Body of pancreas (tissue), 4 donors: ENCODE data around the gene SLMAP. TPM values are rescaled to one million over a fixed set of nuclear protein-coding genes. Genes with fewer than 3 reads are reported as not detected.

Source experiments
- ATAC-seq: fragments of 150-250 bp; one replicate; pipeline ENCODE4 v1.9.1; 2016
- DNase-seq, 4 donors: peaks; one replicate each; pipeline ENCODE4 v3.0.0-alpha.2; 2019
- H3K27ac ChIP-seq, 4 donors: fragments of 200-600 bp; sonication (generic); 1 replicate in 3 of 4; 2 replicates in 1 of 4; pipeline versions ENCODE4 v1.5.1 to v1.6.1; 2016 to 2019; ENCODE audit warnings: mild to moderate bottlenecking in 1 of 4, mixed read lengths in 1 of 4, moderate library complexity in 1 of 4
- H3K27me3 ChIP-seq, 2 donors: fragments of 200-600 bp; sonication (generic); one replicate each; pipeline ENCODE4 v1.6.0; 2016; ENCODE audit warnings: mild to moderate bottlenecking in 1 of 2
- H3K36me3 ChIP-seq, 2 donors: fragments of 200-600 bp; sonication (generic); replicated peaks in 1 of 2; 2 replicates each; pipeline ENCODE4 v1.5.1; 2016; ENCODE audit warnings: low read depth in 2 of 2; ENCODE audit not compliant: insufficient read depth in 1 of 2
- H3K4me1 ChIP-seq: fragments of 200-600 bp; sonication (generic); one replicate; pipeline ENCODE4 v1.6.0; 2016
- H3K4me3 ChIP-seq, 2 donors: fragments of 200-600 bp; sonication (generic); 1 replicate in 1 of 2; 2 replicates in 1 of 2; pipeline ENCODE4 v1.5.1; 2016 to 2019
- H3K9me3 ChIP-seq, 3 donors: fragments of 200-600 bp; sonication (generic); 1 replicate in 2 of 3; 2 replicates in 1 of 3; pipeline ENCODE4 v1.5.1; 2016
- POLR2A ChIP-seq, 3 donors: fragments of 450-650 bp; IDR thresholded peaks; one replicate each; pipeline ENCODE4 v1.6.1; 2016; ENCODE audit warnings: antibody characterized with exemption in 3 of 3, mild to moderate bottlenecking in 2 of 3
- WGBS, 2 donors: methylation state at CpG; one replicate each; pipeline ENCODE4 v1.1.5; 2017; 5-methylcytosine and 5-hydroxymethylcytosine counted together
- intact Hi-C: fragments of 100-400 bp; cut with DNase I; formaldehyde crosslinking; loops from one replicate; pipeline ENCODE4 v1.15.1; 2023
- total RNA-seq, 2 donors: library from RNA; depleted of rRNA; stranded (reverse); fragments of >200 nt; gene quantifications; one replicate each; pipeline ENCODE4 v1.1.0, GENCODE V29; 2016
- TF ChIP-seq, protein P1 (sequence below), 7 experiments: fragments of 450-650 bp in 4 of 7; fragments of 200-600 bp in 3 of 7; sonication (generic) in 3 of 7; IDR thresholded peaks; one replicate each; pipeline ENCODE4 v1.5.1; 2016 to 2019; ENCODE audit warnings: antibody characterized with exemption in 7 of 7

SLMAP gene
- total RNA-seq, 2 donors from 2014 or later, result 36.6 TPM

DNA sequence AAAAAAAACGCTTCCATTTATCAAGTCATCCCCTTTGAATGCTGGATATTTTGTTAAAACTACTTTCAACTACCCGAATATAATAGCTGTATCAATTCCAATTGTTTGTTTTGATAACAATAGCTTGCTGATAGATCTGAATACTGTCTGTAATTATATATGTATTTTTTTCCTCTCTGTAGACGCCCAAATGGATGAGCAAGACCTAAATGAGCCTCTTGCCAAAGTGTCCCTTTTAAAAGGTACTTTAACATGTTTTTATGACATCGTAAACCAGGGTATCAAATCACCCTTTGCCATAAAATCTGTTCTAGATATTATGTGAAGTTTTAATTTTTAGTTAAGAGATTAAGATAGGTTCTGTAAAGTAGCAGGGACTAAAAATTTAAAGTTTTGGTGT, 140.6 kb downstream of the SLMAP start:
- Histone ChIP-seq H3K27ac (no peak overlapping the region), H3K36me3 (peaks cover 0 to 1% of the 10 kb centered on the region in 2 donors)
- intact Hi-C loops, result no loop called here

DNA sequence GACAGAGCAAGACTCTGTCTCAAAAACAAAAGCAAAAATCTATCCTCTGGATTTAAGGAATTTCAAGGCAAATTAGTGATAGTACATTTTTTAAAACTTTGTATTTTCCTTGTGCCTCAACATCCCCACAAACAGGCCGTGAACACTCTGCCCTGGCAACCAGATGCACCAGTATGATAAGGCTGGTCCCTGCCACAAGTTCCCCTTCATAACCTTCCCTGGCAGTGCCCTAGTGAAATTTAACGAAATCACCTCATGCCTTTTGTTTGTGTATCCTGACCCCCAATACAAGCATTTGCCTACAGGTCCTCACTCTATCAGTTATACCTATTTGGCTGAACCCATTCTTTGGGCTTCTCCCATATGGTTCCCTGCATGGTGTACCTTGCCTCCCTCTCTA, 144.7 kb downstream of the SLMAP start:
- H3K27ac ChIP-seq, result no peak overlapping the region
- 77 to 98% methylated on average over 2 of the region's 2 CpGs for WGBS, 2 donors

More for the DNA sequence above, 140.6 kb downstream of the SLMAP start:
- H3K9me3 ChIP-seq, result no peaks in the 10 kb centered on the region
- no peak for DNase-seq
- no peak overlapping the region for H3K4me3 ChIP-seq
- ATAC-seq, result no peak
- no peaks in the 10 kb centered on the region for H3K27me3 ChIP-seq
- WGBS, 2 donors, result 75 to 80% methylated on average over 4 of the region's 4 CpGs
- no peak for TF ChIP-seq POLR2A (IDR thresholded peaks at IDR 0.05)
- TF ChIP-seq, protein P1, sequence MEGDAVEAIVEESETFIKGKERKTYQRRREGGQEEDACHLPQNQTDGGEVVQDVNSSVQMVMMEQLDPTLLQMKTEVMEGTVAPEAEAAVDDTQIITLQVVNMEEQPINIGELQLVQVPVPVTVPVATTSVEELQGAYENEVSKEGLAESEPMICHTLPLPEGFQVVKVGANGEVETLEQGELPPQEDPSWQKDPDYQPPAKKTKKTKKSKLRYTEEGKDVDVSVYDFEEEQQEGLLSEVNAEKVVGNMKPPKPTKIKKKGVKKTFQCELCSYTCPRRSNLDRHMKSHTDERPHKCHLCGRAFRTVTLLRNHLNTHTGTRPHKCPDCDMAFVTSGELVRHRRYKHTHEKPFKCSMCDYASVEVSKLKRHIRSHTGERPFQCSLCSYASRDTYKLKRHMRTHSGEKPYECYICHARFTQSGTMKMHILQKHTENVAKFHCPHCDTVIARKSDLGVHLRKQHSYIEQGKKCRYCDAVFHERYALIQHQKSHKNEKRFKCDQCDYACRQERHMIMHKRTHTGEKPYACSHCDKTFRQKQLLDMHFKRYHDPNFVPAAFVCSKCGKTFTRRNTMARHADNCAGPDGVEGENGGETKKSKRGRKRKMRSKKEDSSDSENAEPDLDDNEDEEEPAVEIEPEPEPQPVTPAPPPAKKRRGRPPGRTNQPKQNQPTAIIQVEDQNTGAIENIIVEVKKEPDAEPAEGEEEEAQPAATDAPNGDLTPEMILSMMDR (IDR thresholded peaks at IDR 0.05), result no peak
- H3K4me1 ChIP-seq, result no peaks in the 10 kb centered on the region

DNA sequence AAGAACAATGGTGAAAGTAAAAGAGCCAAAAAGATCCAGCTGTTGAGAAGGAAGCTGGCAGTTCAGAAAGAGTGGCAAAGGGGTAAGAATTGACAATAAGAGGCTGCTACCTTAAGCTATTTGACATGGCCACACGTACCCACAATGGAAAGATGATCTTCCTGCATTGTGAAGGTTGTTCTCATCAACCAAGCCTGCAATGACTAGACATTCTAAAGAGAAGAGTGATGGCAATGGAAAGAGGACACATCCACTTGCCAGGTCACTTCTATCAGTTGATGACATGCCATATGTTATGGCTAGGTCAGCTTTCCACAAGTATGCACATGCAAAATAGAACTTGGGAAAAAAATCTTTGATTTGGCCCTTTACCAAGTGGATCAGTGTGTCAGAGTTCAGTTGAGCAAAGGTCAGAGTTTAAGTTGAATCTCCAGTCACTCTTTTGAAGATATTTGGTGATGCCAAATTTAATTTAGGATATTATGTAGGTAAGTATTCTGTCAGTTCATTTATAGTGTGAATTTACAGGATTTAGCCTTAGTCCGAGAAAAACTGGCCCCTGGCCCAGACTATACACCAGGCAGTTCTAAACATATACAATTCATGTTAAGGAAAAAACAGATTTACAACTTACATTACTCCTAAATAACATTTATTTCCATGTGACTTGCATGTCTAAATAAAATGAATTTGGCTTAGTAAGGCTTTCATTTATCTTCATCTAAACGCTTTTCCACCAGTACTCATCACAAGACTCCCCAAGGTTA, 147.2 kb downstream of the SLMAP start:
- no peak overlapping the region for H3K27ac ChIP-seq
- DNase-seq, result no peak
- H3K4me3 ChIP-seq, result no peak overlapping the region
- no peaks in the 10 kb centered on the region for H3K4me1 ChIP-seq
- H3K9me3 ChIP-seq, result no peaks in the 10 kb centered on the region
- peaks cover 0 to 2% of the 10 kb centered on the region in 2 donors for H3K36me3 ChIP-seq
- ATAC-seq, result no peak
- 93% methylated on average over 3 of the region's 3 CpGs for WGBS, 2 donors
- TF ChIP-seq, protein P1 (IDR thresholded peaks at IDR 0.05), result no peak
- no peak for TF ChIP-seq POLR2A (IDR thresholded peaks at IDR 0.05)
- H3K27me3 ChIP-seq, result no peaks in the 10 kb centered on the region
- intact Hi-C loops, result no loop called here

More for the DNA sequence above, 144.7 kb downstream of the SLMAP start:
- Histone ChIP-seq H3K36me3 (peaks cover 0 to 1% of the 10 kb centered on the region in 2 donors), H3K4me1 (no peaks in the 10 kb centered on the region), H3K27me3 (no peaks in the 10 kb centered on the region), H3K9me3 (no peaks in the 10 kb centered on the region), H3K4me3 (no peak overlapping the region)
- intact Hi-C loops, result no loop called here
- ATAC-seq, result no peak
- no peak for TF ChIP-seq POLR2A (IDR thresholded peaks at IDR 0.05)
- TF ChIP-seq, protein P1 (IDR thresholded peaks at IDR 0.05), result no peak
- no peak for DNase-seq

DNA sequence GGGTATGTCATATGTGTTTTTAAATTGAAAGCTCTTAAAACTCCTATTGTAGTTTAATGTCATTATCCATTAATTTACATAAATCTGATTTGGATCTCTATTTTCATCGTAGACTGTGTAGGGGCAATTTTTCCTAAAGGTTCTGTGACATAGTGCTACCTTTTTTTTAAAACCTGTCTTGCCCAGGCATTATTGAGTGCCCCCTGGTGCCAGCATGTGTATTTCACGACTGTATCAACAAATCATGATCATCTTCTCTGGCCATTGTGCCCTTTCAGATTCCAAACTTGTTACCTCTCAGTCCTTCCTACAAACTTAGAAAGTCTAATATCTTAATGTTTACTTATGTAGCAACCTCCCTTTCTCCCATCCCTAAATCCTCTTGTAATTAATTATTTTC, 154.9 kb downstream of the SLMAP start:
- Histone ChIP-seq H3K27me3 (no peaks in the 10 kb centered on the region), H3K4me3 (no peak overlapping the region), H3K27ac (no peak overlapping the region), H3K4me1 (no peaks in the 10 kb centered on the region), H3K9me3 (no peaks in the 10 kb centered on the region), H3K36me3 (peaks cover 0 to 7% of the 10 kb centered on the region in 2 donors)
- DNase-seq (peak in 3 of 4 donors; percentile 9 to 27 (median 14)), ATAC-seq (no peak)
- intact Hi-C loops, result no loop called here
- 65 to 75% methylated on average over 2 of the region's 2 CpGs for WGBS, 2 donors
- TF ChIP-seq, protein P1 (IDR thresholded peaks at IDR 0.05), result peak in 2 of 7 experiments; percentile 10 to 21
- TF ChIP-seq POLR2A (IDR thresholded peaks at IDR 0.05), result no peak

DNA sequence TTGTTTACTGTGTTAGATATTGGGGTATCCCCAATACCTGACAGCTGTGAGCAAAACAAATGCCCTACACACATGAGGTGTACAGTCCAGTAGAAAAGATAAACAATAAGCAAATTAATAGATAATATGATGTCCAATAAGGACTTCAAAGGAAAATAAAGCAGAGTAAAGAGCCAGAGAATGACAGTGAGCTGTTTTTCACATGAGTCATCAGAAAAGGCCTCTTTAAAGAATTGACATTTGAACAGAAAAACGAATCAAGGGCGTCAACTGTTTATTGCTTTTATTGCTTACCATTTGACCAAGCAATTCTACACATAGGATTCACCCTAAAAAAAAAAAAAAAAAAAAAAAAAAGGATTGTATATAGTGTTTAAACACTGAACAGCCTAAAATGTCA, 155.5 kb downstream of the SLMAP start:
- no peak for ATAC-seq
- Histone ChIP-seq H3K36me3 (peaks cover 0 to 7% of the 10 kb centered on the region in 2 donors), H3K9me3 (no peaks in the 10 kb centered on the region), H3K27ac (no peak overlapping the region), H3K27me3 (no peaks in the 10 kb centered on the region), H3K4me1 (no peaks in the 10 kb centered on the region), H3K4me3 (no peak overlapping the region)
- DNase-seq, result no peak
- 60 to 70% methylated on average over 2 of the region's 2 CpGs for WGBS, 2 donors
- intact Hi-C loops, result no loop called here
- TF ChIP-seq POLR2A (IDR thresholded peaks at IDR 0.05), result no peak
- TF ChIP-seq, protein P1 (IDR thresholded peaks at IDR 0.05), result no peak
